Subcutaneous abdominal adipose tissue (tissue), 5 donors: ENCODE measurements around the gene DDAH1.
A peak's percentile ranks its signal among the peaks of the same experiment; 100 is the strongest.

Source experiments
- H3K27ac ChIP-seq: one replicate; pipeline ENCODE4 v1.7.0; 2013; ENCODE audit warnings: low read depth, mild to moderate bottlenecking, inconsistent platforms, low read length, moderate library complexity
- H3K27me3 ChIP-seq, 5 donors: one replicate each; pipeline ENCODE4 v1.7.0; 2013; ENCODE audit warnings: low read length in 5 of 5, inconsistent platforms in 1 of 5; ENCODE audit not compliant: control insufficient read depth in 5 of 5, insufficient read depth in 4 of 5
- H3K36me3 ChIP-seq, 5 donors: one replicate each; pipeline ENCODE4 v1.7.0; 2013; ENCODE audit warnings: low read length in 5 of 5; ENCODE audit not compliant: control insufficient read depth in 5 of 5, insufficient read depth in 5 of 5
- H3K4me1 ChIP-seq, 5 donors: one replicate each; pipeline ENCODE4 v1.7.0; 2013; ENCODE audit warnings: low read length in 5 of 5, mild to moderate bottlenecking in 3 of 5, moderate library complexity in 1 of 5; ENCODE audit not compliant: control insufficient read depth in 5 of 5, insufficient read depth in 5 of 5
- H3K4me3 ChIP-seq, 5 donors: one replicate each; pipeline ENCODE4 v1.7.0; 2013; ENCODE audit warnings: low read length in 5 of 5, low read depth in 1 of 5
- H3K9ac ChIP-seq, 5 donors: one replicate each; pipeline ENCODE4 v1.7.0; 2013; ENCODE audit warnings: low read length in 5 of 5, mild to moderate bottlenecking in 4 of 5, moderate library complexity in 3 of 5
- H3K9me3 ChIP-seq, 5 donors: one replicate each; pipeline ENCODE4 v1.7.0; 2013; ENCODE audit warnings: low read length in 5 of 5; ENCODE audit not compliant: control insufficient read depth in 5 of 5
- donor health status: healthy.
- donor health status: healthy.
- donor health status: healthy.
- donor health status: healthy.
- donor health status: healthy.

Gene DDAH1

DNA sequence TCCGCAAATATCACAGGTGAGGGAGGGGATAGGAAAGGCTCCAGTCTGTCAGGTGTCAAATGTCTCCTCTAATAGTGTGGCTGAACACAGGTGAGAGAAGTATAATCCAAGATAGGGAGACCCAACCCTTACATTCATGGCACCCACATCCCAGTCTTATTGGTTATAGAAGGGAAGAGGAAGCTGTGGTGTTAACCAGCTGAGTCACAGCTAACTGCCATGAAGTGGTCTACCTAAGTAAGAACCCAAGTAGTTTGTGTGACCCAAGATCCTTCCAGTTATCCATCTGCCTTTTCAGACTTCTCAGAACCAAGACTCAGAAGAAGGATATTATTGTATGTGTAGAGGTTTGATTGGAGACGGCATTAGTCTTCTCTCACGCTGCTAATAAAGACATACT, 37.1 kb downstream of the DDAH1 start:
- Histone ChIP-seq H3K4me3 (no peak overlapping the region), H3K9ac (no peak overlapping the region)

DNA sequence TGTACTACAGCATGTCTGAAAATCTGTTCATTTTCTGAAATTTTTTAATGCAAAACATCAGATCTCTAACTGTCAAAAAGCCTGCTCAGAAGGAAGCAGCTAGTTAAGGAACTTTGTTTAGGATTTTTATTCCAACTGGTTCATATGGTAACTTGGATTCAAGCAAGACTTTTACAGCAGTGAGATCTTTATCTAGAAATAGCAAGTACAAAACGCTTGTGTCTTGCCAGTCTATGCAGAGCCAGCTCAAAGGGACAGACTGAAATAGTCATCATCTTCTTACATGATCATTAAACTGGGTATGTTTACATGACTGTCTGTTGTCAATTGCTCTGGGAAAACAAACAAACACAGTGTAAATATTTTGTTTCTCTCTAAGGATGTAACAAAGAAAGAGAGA, 37.6 kb downstream of the DDAH1 start:
- Histone ChIP-seq H3K4me3 (no peak overlapping the region), H3K9me3 (peaks cover 0 to 2% (median 0%) of the 10 kb centered on the region in 5 donors), H3K9ac (peak overlapping the region in 1 of 5 donors; percentile 11), H3K27me3 (no peaks in the 10 kb centered on the region), H3K4me1 (peaks cover 0 to 22% (median 4%) of the 10 kb centered on the region in 5 donors), H3K36me3 (no peaks in the 10 kb centered on the region), H3K27ac (peak overlapping the region; percentile 50)

More for the DNA sequence above, 37.1 kb downstream of the DDAH1 start:
- H3K27me3 ChIP-seq = no peaks in the 10 kb centered on the region
- H3K9me3 ChIP-seq = peaks cover 0 to 2% (median 0%) of the 10 kb centered on the region in 5 donors
- H3K4me1 ChIP-seq = peaks cover 0 to 24% (median 4%) of the 10 kb centered on the region in 5 donors
- peak overlapping the region; percentile 50 for H3K27ac ChIP-seq
- no peaks in the 10 kb centered on the region for H3K36me3 ChIP-seq

DNA sequence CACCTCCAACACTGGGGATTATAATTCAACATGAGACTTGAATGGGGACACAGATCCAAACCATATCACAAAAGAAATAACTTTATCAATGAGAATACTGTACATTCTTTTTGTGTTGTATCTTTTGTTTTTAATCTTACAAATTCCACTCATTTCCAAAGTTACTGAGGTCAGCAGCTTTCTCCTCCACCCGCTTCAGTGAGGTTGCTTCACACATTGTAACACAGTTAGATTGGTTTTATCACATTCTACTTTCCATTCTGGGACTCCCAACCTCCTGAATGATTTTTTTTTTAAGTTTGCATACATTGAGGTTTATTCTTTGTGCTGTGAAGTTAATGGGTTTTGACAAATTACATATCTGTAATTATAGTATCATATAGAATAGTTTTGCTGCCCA, 43.8 kb downstream of the DDAH1 start:
- H3K9me3 ChIP-seq = peaks cover 0 to 14% (median 9%) of the 10 kb centered on the region in 5 donors
- no peak overlapping the region for H3K9ac ChIP-seq

DNA sequence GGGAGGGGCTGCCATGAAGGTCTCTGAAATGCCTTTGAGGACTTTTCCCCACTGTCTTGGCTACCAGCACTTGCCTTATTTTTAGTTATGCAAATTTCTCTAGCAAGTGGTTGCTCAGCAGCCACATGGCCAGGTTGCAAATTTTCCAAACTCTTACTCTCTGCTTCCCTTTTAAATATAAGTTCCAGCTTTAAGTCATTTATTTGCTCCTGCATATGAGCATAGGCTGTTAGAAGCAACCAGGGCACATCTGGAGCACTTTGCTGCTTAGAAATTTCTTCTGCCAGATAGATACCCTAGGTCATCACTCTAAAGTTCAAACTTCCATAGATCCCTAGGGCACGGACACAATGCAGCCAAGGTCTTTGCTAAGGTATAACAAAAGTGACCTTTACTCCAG, 44.8 kb downstream of the DDAH1 start:
- Histone ChIP-seq H3K27me3 (no peaks in the 10 kb centered on the region), H3K9me3 (peaks cover 0 to 14% (median 9%) of the 10 kb centered on the region in 5 donors), H3K27ac (no peak overlapping the region), H3K4me1 (no peaks in the 10 kb centered on the region), H3K36me3 (no peaks in the 10 kb centered on the region), H3K9ac (no peak overlapping the region), H3K4me3 (no peak overlapping the region)

More for the DNA sequence above, 43.8 kb downstream of the DDAH1 start:
- H3K4me1 ChIP-seq = no peaks in the 10 kb centered on the region
- no peak overlapping the region for H3K4me3 ChIP-seq
- no peaks in the 10 kb centered on the region for H3K36me3 ChIP-seq
- no peak overlapping the region for H3K27ac ChIP-seq
- H3K27me3 ChIP-seq = no peaks in the 10 kb centered on the region

DNA sequence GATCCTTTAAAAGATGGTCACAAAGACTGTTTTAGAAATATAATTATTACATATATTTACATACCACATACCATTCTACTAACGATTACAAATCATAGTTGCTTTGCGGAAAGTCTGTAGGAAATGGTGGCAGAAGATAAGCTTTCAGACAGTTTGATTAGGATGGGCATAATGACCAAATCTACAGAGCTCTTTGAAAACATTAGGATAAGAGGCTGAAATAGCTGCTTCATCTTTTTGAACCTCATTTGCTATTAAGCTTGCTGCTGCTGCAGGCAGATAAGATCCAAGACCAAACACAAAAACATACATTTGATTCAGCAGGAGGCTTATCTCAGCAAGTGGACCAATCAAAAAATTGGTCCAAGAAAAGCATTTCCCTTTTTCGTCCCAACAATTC, 47.1 kb downstream of the DDAH1 start:
- H3K27ac ChIP-seq = no peak overlapping the region
- no peaks in the 10 kb centered on the region for H3K27me3 ChIP-seq
- no peak overlapping the region for H3K9ac ChIP-seq
- H3K4me1 ChIP-seq = peaks cover 0 to 3% (median 0%) of the 10 kb centered on the region in 5 donors
- peaks cover 0 to 14% (median 9%) of the 10 kb centered on the region in 5 donors for H3K9me3 ChIP-seq
- H3K36me3 ChIP-seq = no peaks in the 10 kb centered on the region
- H3K4me3 ChIP-seq = no peak overlapping the region

DNA sequence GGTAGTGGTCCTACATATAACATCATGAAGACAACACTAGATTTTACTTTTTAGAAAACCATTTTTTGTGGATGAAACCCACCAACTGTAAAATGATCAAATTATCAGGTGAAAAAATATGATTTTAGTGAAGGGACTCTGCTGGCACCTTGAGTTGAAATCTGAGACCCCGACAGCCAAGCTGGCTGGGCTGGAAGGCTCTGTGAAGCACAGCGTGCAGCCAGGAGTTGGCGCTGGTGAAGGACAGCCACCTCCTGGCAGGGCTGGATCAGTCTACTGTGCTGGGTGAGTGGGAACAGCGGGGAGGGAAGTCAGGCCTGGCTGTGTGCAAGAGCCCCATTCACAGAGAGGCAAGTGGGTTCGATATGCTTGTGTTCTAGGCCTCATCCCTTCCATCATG, 47.9 kb downstream of the DDAH1 start:
- no peak overlapping the region for H3K4me3 ChIP-seq
- peaks cover 0 to 3% (median 0%) of the 10 kb centered on the region in 5 donors for H3K4me1 ChIP-seq
- no peaks in the 10 kb centered on the region for H3K27me3 ChIP-seq
- no peak overlapping the region for H3K27ac ChIP-seq
- H3K9me3 ChIP-seq = peaks cover 0 to 14% (median 9%) of the 10 kb centered on the region in 5 donors
- no peak overlapping the region for H3K9ac ChIP-seq
- H3K36me3 ChIP-seq = no peaks in the 10 kb centered on the region

DNA sequence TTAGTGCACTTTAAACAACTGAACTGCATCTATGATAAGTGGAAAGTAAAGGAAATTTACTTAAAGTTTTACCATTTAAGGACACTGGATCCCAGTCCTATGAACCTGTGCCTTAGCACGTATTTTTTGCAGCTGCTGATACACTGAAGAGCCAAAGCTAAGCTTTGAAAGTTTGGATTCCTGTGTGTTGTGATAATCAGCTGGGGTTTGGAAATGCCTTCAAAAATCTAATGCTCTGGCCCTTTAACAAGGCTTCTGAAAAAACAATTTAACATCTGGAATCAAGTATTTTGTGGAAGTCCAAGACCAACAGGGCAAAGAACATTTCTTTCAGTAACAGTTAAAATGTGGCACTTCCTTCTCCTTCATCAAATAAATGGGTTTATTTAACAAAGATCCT, 51.8 kb downstream of the DDAH1 start:
- Histone ChIP-seq H3K4me1 (peaks cover 0 to 3% (median 0%) of the 10 kb centered on the region in 5 donors), H3K27me3 (no peaks in the 10 kb centered on the region), H3K36me3 (no peaks in the 10 kb centered on the region)

DNA sequence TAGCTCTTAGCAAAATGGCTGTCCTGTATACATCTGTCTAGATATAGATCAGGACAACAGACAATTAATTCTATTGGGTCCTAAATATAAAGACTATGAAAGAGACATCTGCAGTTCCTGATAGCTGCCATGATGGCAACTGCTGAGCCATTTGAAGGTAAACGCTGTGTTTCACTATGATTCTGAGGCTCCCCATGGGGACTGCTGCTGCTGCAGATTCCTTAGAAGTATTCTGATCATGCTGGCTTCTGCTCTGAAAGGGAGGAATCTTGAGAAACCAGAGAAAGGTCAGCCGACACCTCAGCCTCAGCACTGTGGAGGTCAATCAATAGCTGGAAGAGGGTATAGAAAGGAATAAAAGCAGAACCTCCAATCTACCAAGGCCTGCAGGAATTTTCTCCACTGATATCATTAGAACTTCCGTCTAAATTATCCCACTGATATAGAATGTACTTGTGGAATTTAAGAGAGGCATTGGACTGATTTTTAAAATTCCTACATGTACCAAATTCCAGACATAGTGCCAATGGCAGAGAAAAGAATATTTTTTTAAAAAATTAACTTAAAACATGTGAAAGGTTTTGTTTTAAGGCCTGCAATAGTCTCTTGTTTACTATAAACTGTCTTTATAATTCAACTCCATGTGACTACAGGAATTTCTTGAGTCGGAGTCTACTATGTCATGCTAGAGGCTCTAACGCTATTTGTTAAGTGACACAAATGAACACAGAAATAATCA, 53.2 kb downstream of the DDAH1 start:
- Histone ChIP-seq H3K9me3 (no peaks in the 10 kb centered on the region), H3K27ac (no peak overlapping the region), H3K36me3 (no peaks in the 10 kb centered on the region), H3K9ac (no peak overlapping the region), H3K4me1 (peaks cover 0 to 9% (median 5%) of the 10 kb centered on the region in 5 donors), H3K27me3 (no peaks in the 10 kb centered on the region), H3K4me3 (no peak overlapping the region)

More for the DNA sequence above, 51.8 kb downstream of the DDAH1 start:
- Histone ChIP-seq H3K4me3 (no peak overlapping the region), H3K9me3 (no peaks in the 10 kb centered on the region), H3K27ac (no peak overlapping the region), H3K9ac (no peak overlapping the region)

DNA sequence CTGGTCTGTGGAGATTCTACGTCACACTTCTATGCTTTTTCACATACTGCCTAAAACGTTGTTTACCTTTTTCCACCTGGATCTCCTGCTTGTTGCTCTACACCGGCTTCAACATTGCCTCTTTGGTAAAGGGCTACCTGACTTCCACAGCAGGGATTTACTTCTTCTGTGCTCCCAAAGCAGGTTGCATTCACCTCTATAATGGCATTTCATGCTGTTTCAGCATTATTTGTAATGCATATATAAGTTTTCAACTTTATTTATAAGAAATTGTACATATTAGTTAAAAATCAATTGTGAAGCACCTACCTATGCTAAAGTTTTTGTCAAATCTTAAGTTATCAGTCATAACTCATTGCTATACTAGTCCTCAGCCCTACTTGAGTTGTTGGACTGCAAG, 55.4 kb downstream of the DDAH1 start:
- Histone ChIP-seq H3K4me1 (peaks cover 0 to 9% (median 5%) of the 10 kb centered on the region in 5 donors), H3K27ac (no peak overlapping the region), H3K36me3 (no peaks in the 10 kb centered on the region), H3K9ac (no peak overlapping the region), H3K9me3 (no peaks in the 10 kb centered on the region), H3K4me3 (no peak overlapping the region), H3K27me3 (no peaks in the 10 kb centered on the region)

DNA sequence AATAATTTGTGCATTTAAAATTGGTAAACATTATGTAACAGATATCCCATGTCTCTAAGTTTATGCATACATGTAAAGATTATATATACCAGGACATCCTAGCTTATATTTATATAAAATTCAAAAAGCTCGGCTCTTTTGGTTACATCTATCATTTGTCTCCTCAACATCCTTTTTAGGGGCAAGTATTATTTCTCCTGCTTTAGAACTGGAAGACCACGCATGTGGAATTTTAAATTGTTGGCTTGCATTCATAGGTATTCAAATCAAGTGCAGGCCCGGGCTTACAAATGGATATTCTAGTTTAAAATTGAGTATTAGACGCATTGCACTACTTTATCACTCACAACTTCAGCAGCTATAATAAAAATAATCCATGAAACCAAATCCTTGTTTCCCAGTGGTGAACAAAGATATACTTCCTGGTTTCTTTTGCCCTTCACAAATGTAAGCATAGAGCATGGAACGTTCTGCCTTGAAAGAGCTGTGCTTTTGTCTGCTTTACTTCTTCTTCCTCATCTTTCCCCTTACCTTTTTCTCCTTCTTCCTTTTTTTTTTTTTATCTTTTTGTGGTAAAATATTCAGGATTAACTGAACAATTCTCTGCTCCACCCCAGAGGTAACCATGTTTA, 57.1 kb downstream of the DDAH1 start:
- Histone ChIP-seq H3K27ac (peak overlapping the region; percentile 65), H3K4me3 (no peak overlapping the region), H3K9me3 (no peaks in the 10 kb centered on the region), H3K36me3 (no peaks in the 10 kb centered on the region), H3K4me1 (peaks cover 0 to 14% (median 9%) of the 10 kb centered on the region in 5 donors), H3K9ac (no peak overlapping the region), H3K27me3 (no peaks in the 10 kb centered on the region)
